ENCODE measurements around the gene TPRX2.
"Not testable (repeated sequence)": the region's sequence is repeated elsewhere in the genome, so short reads cannot be mapped to it uniquely, and the experiment has no call there.

GRCh38 chr19:47910191-47910590 lies 51.2 kb downstream of the TPRX2 start:
- not testable (repeated sequence) for TF ChIP-seq SUZ12 (IDR thresholded peaks at IDR 0.05; ENCODE audit: extremely low read depth, insufficient read depth, insufficient read length); ZNF274 (IDR thresholded peaks at IDR 0.05; ENCODE audit: low read depth, low read length)
